NCI-H1436 (cell line): ENCODE measurements around the gene INTS15.
"Not testable (repeated sequence)": the region's sequence is repeated elsewhere in the genome, so short reads cannot be mapped to it uniquely, and the experiment has no call there.

Experiments used
- DNase-seq: peaks from one replicate; lab custom pipeline; 2025; lab: John Stamatoyannopoulos, UW

The INTS15 gene

DNA sequence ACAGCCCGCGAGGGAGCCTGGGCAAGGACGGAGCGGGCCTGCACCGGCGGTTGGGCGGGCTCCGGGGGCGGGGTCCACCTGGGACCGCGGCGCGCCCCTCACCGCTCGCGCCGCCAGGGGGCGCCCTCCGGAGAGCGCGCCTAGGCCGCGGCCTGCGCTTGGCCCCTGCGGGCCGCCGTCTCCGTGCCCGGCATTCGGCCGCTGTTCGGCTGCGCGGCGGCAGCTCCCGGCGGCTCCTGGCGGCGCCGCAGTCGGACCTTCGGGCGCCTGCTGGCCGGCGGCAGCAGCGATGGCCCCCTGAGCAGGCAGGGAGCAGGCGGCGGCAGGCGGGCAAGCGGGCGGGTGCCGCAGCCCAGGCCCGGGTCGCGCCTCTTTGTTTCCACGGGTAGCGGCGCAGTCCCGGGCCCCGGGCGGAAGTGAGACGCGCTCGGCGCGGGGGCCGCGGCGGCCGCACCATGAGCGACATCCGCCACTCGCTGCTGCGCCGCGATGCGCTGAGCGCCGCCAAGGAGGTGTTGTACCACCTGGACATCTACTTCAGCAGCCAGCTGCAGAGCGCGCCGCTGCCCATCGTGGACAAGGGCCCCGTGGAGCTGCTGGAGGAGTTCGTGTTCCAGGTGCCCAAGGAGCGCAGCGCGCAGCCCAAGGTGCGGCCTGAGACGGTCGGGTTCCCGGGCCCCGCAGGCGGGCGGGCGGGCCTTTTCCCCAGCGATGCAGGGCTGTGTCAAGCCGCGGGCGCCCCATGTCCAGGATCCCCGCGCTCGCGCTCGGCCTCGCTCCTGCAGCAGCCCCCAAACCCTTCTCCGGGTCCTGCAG, at the start of gene INTS15:
Gene INTS15 (plus strand): TSS at position 193 of the 816 bp plus-strand sequence. CDS start 263 bp downstream, at position 456.
- peak; percentile 72 for DNase-seq

DNA sequence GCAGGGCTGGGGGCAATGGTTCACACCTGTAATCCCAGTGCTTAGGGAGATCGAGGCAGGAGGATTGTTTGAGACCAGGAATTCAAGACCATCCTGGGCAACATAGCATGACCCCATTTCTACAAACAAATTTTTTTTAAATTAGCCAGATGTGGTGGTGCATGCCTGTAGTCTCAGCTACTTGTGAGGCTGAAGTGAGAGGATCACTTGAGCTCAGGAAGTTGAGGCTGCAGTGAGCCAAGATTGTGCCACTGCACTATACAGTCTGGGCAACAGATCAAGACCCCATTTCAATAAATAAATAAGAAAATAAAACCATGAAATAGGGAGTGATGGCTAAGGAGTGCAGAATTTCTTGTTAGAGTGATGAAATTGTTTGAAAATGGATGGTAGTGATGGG, 47.5 kb upstream of the INTS15 start:
- no peak for DNase-seq

DNA sequence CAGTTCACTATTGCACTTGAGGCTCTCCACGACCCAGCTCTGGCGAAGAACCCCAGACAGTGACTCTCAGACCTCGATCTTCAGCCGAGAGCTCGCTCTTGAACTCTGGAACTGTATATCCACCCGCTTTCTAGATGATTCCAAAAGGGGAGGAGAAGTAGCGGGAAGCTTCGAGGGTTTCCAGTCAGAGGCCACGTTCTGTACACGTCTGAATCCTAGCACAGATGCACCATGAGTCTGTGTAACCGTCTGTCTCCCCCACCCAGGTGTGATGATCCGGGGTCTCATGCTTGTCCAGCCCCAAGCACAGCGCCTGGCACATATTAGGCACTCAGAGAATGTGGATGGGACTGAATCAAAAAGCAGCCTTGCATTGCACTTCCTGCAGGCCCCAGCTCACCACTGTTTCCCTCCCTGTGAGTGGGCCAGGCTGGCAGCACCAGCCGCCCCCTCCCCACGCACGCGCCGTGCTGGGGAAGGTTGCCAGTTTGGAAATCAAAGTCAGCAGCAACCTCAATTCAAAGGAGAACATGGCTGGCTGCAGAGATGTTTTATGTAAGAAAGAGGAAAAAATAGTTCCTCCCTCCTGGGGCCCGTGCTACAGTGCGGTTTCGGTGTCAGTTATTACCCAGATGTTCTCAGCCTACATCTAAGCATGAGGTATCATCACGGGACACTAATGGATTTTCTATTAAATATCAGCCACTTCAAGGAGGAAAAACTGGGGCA, 44.3 kb upstream of the INTS15 start:
- DNase-seq, result no peak

DNA sequence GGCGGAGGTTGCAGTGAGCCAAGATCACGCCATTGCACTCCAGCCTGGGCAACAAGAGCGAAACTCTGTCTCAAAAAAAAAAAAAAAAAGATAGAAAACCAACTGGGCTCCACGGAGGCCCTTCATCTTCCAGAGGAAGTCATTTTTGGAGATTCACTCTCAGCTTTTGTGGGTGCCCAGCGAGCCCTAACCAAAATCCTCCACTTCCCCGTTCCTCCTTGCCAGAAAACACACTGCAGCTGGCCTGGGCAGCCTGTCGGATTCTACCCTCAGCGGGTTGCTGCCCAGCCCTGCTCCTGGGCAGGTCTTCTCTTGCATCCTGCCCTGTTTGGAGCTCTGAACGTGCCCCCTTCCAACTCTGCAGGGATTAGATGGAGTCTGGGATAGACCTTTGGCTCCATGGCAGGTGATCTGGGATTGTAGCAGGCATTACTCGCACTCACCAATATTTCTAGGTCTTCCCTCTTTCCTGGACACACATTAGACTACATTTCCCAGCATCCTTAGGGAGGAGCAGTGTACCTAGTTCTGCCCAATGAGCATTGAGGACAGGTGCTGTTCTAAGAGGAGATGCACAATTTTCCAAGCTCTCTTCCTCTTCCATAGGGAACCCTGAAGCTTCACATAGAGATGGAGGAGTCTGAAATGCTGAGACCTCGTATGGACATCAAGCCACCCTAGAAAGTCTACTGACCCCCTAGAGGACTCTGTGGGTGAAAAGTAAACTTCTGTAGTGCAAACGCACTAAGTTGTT, 43.1 kb upstream of the INTS15 start:
- DNase-seq, result no peak

DNA sequence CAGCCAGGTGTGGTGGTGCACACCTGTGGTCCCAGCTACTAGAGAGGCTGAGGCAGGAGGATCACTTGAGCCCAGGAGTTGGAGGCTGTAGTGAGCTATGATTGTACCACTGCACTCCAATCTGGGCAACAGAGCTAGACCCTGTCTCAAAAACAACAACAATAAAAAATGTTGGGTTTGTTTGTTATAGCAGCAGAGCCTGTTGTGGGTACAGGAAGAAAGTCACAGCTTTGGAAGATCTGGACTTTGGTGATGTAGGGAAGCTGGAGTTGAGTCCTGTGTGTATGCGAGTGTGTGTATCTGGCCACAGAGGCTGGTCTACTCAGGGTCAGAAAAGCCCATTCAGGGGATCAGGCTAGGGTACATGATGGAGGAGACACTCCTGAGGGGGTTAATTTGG, 42.4 kb upstream of the INTS15 start:
- no peak for DNase-seq

DNA sequence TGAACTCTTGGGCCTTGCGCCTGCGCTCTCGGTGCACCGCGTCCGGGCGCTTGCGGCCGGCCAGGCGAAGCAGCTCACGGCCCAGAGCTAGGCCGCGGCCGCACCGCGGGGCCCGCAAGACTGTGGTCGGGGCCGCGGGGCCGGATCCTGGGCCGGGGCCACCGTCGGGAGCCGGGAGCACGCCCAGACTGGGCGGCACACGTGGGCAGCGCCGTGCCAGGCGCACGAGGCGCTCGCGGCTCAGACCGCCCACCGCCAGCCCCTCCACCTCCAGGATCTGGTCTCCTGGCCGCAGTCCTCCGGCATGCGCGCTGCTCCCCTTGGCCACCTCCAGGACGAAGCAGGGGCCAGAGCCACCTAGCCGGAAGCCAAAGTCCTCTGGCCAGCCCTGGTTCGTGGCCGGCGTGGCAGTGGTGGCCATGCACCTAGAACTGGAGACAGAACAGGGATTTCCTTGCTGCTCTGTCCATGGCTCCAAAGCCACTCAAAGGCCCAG, 38.8 kb upstream of the INTS15 start, which contains the start of gene GRID2IP:
Gene GRID2IP (minus strand): TSS at position 446 of the 496 bp plus-strand sequence. CDS start 25 bp downstream, at position 421.
- no peak for DNase-seq

DNA sequence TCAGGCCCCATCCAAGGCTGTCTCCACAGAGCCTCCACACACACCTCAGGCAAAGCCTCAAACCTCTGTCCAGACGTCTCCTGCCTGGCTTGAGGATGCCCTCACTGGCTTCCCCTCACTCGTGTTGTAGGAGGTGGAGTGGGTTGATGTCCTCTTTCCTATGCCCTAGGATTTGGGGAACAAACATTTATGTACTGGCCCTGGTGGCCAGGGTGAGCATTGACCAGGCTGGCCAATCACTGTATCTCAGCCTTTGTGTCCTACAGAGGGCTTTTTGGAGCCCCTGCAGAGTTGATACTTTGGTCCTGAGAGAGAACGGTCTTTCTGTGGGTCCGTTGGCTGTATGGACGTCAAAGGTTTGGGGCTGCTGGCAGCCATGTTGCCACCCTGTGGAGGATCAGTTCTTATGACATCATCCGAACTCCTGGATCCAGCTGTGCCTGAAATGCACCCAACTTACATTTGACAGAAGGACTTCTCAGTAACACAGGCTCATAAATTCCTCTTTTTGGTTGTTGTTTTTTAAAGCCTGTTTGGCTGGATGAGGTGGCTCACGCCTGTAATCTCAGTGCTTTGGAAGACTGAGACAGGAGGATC, 36.3 kb upstream of the INTS15 start:
- DNase-seq, result no peak

DNA sequence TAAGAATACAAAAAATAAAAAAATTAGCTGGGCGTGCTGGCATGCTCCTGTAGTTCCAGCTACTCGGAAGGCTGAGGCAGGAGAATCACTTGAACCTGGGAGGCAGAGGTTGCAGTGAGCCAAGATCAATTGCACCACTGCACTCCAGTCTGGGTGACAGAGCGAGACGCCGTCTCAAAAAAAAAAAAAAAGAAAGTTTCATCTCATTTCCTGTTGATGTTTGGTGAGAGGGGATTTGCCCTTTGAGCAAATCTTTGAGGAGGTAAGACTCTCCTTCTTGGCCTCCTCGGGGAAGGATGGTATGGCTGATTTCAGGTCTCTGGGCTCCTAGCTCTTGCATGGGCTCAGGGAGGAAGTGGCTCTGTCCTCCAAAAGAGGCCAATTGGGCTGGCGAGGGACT, 35.0 kb upstream of the INTS15 start:
- DNase-seq, result no peak

DNA sequence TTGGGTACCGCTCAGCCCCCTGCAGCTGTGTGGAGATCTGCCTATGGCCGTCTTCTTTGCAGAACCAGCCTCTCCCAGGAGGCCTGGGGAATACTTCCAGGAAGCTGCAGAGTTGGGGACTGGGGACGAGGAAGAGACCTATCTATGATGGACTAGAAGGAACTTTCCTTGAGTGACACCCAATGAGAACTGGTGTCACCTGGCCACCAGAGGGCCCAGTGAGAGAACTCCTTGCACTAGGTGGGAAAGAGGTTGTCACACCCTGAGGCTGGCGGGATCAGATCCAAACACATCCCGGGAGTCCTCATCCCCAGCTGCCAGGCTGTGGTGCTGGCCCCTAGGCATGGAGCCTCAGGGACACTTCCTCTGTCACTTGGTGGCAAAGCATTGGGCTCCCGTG, 33.6 kb upstream of the INTS15 start:
- no peak for DNase-seq

DNA sequence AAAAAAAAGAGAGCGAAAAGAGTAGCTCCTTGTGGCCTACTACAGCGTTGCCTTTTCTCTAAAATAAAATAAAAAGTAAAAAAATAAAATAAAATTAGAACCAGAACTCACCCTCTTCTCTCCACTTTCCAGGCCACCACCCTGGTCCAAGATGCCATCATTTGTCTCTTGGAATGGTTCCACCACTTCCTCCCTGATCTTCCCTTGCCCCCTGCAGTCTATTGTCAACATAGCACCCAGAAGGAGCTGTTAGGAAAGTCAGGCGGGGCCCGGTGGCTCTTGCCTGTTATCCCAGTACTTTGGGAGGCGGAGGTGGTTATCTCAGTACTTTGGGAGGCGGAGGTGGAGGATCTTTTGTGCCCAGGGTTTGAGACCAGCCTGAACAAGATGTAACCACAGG, 31.0 kb upstream of the INTS15 start:
- peak; percentile 34 for DNase-seq

DNA sequence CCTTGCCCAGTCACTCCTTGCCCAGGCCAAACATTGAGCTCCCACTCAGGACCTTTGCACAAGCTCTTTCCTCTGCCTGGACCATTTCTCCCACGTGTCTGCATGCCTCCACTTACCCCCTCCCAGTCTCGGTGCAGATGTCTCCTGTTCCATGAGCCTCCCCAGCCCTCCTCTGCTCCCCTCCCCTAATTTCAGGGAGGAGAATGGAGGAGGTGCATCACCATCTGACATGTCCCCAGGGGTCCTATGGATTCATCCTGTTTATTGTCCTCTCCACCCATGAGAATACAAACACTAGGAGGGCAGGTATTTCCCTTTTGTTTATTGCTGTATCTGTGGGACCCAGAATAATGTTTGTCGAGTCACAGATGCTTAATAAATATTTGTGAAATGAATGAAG, 29.9 kb upstream of the INTS15 start:
- no peak for DNase-seq

DNA sequence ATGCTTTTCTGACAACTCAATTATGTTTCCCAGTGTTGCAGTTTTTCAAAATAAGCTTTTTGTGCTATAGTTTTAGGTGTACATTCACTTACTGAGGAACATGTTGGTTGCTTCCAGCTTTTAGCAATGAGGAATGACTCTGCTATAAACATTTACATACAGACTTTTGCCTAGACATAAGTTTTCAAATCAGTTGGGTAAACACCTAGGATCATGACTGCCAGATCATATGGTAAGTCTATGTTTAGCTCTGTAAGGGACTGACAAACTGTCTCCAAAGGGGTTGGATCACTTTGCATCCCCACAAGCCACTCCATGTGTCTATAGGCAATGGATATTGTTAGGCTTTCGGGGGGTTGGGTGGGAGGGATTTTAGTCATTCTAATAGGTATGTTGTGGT, 27.7 kb upstream of the INTS15 start:
- no peak for DNase-seq

DNA sequence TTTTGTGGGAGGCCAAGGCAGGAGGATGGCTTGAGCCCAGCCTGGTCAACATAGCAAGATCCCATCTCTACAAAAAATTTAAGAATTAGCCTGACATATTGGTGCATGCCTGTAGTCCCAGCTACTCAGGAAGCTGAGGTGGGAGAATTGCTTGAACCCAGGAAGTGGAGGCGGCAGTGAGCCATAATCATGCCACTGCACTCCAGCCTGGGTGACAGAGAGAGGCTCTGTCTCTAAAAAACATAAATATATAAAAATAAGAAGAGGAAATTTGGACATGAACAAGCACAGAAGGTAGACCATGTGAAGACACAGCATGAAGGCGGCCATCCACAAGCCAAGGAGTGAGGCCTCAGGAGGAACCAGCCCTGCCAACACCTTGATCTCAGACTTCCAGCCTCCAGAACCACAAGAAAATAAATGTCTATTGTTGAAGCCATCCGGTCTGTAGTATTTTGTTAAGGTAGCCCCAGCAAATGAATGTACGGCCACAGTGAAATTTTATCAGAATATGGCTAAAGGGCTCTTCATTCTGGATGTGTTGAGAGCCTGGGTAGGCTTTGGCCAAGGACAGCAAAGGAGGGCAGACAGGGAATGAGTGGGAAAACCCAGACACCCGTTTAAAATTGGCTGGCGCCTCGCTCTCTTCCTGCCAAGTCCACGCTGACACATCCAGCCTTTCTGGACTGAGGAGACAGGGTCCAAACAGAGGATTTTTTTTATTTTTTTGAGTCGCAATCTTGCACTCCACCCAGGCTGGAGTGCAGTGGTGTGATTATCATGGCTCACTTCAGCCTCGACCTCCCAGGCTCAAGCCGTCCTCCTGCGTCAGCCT, 25.7 kb upstream of the INTS15 start:
- DNase-seq, result no peak

DNA sequence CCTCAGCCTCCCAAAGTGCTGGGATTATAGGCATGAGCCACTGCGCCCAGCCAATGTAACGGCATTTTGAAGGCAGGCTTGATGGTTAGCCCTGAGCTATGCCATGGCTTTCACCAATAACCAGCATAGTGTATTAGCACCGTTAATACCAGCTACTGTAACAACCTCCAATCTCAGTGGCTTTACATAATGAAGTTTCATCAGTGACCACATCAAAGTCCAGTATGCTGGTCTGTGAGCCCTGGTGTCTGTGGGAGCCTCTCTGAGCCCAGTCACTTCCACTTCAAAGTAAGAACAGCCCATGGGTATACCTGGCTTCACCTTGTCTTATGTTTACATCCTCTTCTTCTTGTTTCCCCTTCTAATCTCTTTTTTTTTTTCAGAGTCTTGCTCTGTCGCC, 24.2 kb upstream of the INTS15 start:
- no peak for DNase-seq

DNA sequence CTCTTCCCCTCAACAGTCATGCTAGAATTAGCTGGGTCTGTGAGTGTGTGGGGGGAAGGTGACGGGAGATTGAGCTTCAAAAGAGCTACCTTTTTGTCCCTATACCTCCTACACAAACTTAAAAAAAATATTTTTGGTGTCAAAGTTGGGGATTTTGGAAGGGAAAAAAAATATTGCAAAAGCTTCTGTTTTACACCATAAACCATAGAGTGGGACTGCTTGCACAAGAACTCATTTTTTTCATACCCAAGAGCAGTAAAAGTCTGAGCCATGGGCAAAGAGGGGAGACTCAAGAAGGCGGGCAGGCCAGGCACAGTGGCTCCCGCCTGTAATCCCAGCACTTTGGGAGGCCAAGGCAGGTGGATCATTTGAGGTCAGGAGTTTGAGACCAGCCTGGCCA, 21.9 kb upstream of the INTS15 start:
- no peak for DNase-seq

DNA sequence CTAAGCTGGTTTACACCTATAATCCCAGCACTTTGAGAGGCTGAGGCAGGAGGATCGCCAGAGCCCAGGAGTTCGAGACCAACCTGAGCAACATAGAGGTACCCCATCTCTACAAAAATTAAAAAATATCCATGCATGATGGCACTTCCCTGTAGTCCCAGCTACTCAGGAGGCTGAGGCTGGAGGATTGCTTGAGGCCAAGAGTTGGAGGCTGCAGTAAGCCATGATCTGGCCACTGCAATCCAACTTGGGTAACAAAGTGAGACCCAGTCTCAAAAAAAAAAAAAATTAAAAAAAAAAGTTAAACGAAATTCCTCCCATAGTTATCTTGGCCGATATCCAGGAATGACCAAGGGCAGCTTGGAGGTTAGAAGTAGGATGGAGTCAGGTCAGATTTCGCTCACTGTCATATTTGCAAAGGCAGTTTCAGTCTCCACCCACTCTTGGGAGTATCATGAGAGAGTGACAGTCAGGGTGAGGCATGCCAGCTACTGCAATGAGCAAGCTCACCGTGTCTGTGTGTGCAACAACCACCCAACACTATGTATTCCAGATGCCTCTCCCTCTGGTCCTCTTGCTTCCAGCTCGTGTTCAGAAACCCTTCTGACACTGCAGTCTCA, 18.6 kb upstream of the INTS15 start:
- DNase-seq, result no peak

DNA sequence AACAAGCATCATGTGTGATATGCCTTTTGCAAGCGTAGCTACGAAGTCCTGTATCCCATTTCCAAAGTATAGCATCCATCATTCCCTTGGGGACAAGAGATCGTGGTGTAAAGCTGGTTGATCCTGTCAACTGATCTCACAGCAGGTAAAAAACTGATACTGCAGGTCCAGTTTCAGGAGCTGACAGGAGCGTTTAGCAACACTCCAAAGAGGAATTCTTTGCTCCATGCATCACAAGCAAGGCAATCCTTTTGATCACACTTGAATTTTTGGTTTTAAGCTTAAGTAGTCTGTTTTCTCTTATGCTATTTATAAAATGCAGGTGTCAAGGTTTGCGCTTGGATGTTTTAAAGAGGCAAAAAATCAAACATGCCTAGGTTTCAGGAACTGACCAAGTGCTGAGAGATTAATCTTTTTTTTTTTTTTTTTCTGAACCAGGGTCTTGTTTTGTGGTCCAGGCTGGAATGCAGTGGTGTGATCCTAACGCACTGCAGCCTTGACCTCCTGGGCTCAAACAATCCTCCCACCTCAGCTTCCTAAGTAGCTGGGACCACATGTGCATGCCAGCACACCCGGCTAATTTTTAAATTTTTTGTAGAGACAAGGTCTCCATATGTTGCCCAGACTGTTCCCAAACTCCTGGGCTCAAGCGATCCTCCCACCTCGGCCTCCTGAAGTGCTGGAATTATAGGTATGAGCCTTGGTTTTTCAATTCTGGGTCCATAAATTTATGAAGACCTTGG, 14.4 kb upstream of the INTS15 start:
- DNase-seq, result no peak

DNA sequence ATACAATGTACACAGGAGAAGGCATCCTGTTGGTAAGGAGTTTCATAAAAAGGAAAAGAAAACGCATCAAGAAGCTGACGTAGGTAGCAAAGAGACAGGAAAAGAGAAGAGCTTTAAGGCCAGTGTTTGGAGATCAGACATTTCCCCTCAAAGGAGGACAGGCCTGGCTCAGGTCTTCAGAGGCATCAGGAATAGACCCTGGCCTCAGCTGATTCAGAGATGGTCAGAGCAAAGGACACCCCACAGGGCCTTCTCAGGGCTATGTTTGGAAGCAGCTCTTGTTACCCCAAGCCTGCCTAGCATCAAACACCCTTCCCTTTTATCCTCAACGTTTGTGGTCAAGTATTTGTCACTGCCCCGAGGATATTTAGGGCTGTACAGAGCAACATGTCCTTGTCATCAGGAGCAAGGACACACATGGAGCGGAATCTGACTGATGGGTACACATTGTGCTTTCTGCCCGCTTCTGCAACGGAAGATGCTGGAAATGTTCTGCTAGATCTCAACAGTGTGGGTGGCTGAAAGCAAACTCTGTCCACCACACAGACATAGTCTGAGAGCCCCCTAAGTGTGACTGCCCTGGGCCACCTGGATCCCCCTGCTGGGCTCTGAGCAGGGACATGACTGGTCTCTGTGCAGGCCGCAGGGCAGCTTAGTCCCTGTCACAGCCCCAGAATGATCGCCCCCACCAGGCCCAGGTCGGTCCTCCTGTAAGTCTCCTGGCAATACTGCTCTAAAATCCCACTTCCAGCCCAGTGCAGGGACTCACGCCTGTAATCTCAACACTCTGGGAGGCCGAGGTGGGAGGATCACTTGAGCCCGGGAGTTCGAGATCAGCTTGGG, 13.6 kb upstream of the INTS15 start:
- DNase-seq, result no peak

DNA sequence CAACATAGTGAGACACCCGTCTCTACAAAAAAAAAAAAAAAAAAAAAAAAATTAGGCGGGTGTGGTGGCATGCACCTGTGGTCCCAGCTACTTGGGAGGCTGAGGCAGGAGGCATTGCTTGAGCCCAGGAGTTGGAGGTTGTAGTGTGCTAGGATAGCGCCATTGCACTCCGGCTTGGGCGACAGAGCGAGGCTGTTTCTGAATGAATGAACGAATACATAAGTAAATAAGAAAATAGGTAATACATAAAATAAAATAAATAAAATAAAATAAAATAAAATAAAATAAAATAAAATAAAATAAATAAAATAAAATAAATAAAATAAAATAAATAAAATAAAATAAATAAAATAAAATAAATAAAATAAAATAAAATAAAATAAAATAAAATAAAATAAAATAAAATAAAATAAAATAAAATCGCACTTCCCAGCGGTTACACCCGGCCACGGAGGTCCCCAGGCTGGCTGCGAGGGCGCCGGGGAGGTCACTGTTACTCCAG, 12.9 kb upstream of the INTS15 start:
- DNase-seq, result not testable (repeated sequence)
